ENCODE data around the gene TMPRSS12. TPM values are rescaled to one million over a fixed set of nuclear protein-coding genes. Genes with fewer than 3 reads are reported as not detected.
"Not testable (repeated sequence)": the region's sequence is repeated elsewhere in the genome, so short reads cannot be mapped to it uniquely, and the experiment has no call there.

Gene TMPRSS12
- polyA plus RNA-seq, 4 donors, result 0.08 TPM; not detected in 3

GRCh38 chr12:50855679-50856078 is 13.0 kb downstream of the TMPRSS12 start:
- not testable (repeated sequence) for DNase-seq (ENCODE audit: low read depth in 4 of 4, low spot score in 3 of 4)

- DNase-seq (ENCODE audit: low read depth in 4 of 4, low spot score in 3 of 4), result no peak
Observed at GRCh38 chr12:50859621-50860310, 17.0 kb downstream of the TMPRSS12 start.

GRCh38 chr12:50862316-50862715 is 19.6 kb downstream of the TMPRSS12 start:
- DNase-seq (ENCODE audit: low read depth in 4 of 4, low spot score in 3 of 4), result no peak

- no peak for DNase-seq (ENCODE audit: low read depth in 4 of 4, low spot score in 3 of 4)
Observed at GRCh38 chr12:50865266-50865665, 22.5 kb downstream of the TMPRSS12 start.

GRCh38 chr12:50868881-50869280 is 26.2 kb downstream of the TMPRSS12 start:
- DNase-seq (ENCODE audit: low read depth in 4 of 4, low spot score in 3 of 4), result not testable (repeated sequence)

- DNase-seq (ENCODE audit: low read depth in 4 of 4, low spot score in 3 of 4), result no peak
Observed at GRCh38 chr12:50882563-50882962, 39.8 kb downstream of the TMPRSS12 start.

- no peak for DNase-seq (ENCODE audit: low read depth in 4 of 4, low spot score in 3 of 4)
Observed at GRCh38 chr12:50887191-50887590, 44.5 kb downstream of the TMPRSS12 start.

GRCh38 chr12:50888666-50889065 is 45.9 kb downstream of the TMPRSS12 start:
- no peak for DNase-seq (ENCODE audit: low read depth in 4 of 4, low spot score in 3 of 4)

- DNase-seq (ENCODE audit: low read depth in 4 of 4, low spot score in 3 of 4), result no peak
Observed at GRCh38 chr12:50894241-50894640, 51.5 kb downstream of the TMPRSS12 start.

GRCh38 chr12:50901685-50902113 is 59.0 kb downstream of the TMPRSS12 start:
- DNase-seq (ENCODE audit: low read depth in 4 of 4, low spot score in 3 of 4), result no peak

- DNase-seq (ENCODE audit: low read depth in 4 of 4, low spot score in 3 of 4), result not testable (repeated sequence)
Observed at GRCh38 chr12:50908479-50908878, 65.8 kb downstream of the TMPRSS12 start.

- DNase-seq (ENCODE audit: low read depth in 4 of 4, low spot score in 3 of 4), result not testable (repeated sequence)
Observed at GRCh38 chr12:50912361-50912760, 69.6 kb downstream of the TMPRSS12 start.

GRCh38 chr12:50913224-50913623 is 70.5 kb downstream of the TMPRSS12 start:
- no peak for DNase-seq (ENCODE audit: low read depth in 4 of 4, low spot score in 3 of 4)

GRCh38 chr12:50914872-50915484 is 72.3 kb downstream of the TMPRSS12 start:
- no peak for DNase-seq (ENCODE audit: low read depth in 4 of 4, low spot score in 3 of 4)

GRCh38 chr12:50916292-50916691 is 73.6 kb downstream of the TMPRSS12 start:
- DNase-seq (ENCODE audit: low read depth in 4 of 4, low spot score in 3 of 4), result no peak

- no peak for DNase-seq (ENCODE audit: low read depth in 4 of 4, low spot score in 3 of 4)
Observed at GRCh38 chr12:50918584-50919316, 76.0 kb downstream of the TMPRSS12 start.

GRCh38 chr12:50922820-50923219 is 80.1 kb downstream of the TMPRSS12 start:
- DNase-seq (ENCODE audit: low read depth in 4 of 4, low spot score in 3 of 4), result no peak

- no peak for DNase-seq (ENCODE audit: low read depth in 4 of 4, low spot score in 3 of 4)
Observed at GRCh38 chr12:50923361-50924130, 80.8 kb downstream of the TMPRSS12 start.

- DNase-seq (ENCODE audit: low read depth in 4 of 4, low spot score in 3 of 4), result no peak
Observed at GRCh38 chr12:50924131-50924438, 81.4 kb downstream of the TMPRSS12 start.

- peak; percentile 73 to 79 (median 74) for DNase-seq (ENCODE audit: low read depth in 4 of 4, low spot score in 3 of 4)
Observed at GRCh38 chr12:50924439-50925341, 82.0 kb downstream of the TMPRSS12 start.
